Stimulated activated naive CD4-positive, alpha-beta T cell treated with Interleukin-2 at 50 U/mL for 16 hours (primary cell): ENCODE results near the gene NDP.

Experiments used
- DNase-seq: peaks from one replicate; lab custom pipeline; 2025; lab: John Stamatoyannopoulos, UW

Gene NDP, protein sequence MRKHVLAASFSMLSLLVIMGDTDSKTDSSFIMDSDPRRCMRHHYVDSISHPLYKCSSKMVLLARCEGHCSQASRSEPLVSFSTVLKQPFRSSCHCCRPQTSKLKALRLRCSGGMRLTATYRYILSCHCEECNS

DNA sequence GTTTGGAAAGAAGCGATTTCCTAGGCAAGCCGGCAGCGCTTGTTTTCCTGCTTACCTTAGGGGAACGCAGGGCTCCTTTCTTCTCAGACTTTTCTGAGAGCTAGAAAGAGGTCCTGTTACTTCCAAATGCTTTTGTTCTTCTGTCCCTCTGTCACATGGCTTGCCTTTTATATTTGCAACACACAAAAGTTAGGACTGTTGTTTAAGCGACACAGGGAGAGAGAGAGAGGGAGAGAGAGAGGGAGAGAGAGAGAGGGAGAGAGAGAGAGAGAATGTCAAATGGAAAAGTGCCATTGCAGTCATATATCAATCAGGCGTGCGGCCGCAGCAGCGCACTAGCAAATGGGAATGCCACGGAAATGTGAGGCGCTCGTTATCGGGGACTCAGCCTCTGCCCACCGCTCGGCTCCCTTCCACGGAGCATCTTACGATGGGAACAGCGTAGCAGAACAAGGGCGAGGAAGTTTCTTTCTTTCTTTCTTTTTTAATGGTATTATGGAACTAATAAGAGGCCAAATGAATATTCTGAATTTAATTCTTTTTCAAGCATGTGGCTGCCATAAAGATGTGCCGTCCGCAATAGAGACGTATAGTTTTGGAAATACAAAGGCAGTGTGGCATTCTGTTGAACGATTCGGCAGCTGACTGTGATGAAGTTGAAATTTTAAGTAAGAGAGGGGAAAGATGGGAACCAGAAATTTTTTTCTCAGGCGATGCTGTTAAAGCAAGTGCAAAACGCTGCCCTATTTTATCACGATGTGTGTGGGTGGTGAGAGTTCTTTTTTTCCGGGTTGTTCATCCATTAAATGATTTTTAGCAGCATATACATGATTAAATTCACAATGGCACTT lies at the start of gene NDP:
Gene NDP, minus strand, starts transcription at position 142 of the 851 bp plus-strand sequence. CDS start 14,745 bp downstream, outside the sequence.
- DNase-seq = no peak

DNA sequence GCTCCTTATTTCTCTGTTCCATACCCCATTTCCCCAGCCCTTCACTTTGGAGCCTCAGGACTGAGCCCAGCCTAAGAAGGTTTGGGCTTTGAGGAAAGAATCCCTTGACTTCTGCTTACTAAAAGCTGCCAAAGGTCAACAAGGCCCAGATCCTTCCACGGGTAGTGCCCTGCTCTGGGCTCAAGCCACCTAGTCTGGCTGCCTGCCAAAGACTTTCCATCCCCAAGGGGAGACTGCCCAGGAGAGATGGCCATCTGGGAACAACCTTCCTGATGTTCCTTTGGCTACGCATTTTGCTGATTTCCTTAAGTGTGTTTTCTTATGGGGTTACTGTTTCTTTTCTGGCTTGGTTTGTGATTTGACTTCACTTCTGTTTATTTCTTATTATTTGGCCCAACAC lies 49.8 kb upstream of the NDP start:
- no peak for DNase-seq

DNA sequence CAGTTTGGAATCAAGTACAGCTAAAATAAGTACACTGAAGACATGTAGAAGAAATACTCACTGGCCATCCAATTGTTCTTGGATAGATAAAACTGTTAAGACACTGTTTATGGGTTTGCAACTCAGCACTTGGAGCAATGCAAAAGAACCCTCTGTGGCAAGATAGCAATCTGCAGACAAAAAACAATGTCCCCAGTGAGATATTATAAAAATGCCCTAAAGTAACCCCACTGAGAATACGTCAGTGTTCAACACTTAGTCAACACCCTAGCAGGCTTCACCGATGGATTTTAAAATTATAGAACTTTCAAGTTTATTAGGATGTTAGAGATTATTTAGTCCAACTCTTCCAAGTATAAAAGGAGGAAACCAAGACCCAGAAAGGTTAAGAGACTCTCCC lies 47.5 kb upstream of the NDP start:
- no peak for DNase-seq

DNA sequence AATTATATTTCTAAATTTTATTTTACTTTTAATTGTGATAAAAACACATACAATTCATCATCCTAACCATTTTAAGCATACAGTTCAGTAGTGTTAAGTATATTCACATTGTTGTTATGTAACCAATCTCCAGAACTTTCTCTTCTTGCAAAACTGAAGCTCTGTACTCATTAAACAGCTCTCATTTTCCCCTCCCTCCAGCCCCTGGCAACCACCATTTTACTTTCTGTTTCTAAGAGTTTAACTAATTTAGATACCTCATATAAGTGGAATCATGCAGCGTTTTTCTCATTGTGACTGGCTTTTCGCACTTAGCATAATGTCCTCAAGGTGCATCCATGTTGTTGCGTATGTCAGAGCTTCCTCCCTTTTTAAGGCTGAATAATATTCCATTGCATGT lies 46.7 kb upstream of the NDP start:
- DNase-seq = no peak

DNA sequence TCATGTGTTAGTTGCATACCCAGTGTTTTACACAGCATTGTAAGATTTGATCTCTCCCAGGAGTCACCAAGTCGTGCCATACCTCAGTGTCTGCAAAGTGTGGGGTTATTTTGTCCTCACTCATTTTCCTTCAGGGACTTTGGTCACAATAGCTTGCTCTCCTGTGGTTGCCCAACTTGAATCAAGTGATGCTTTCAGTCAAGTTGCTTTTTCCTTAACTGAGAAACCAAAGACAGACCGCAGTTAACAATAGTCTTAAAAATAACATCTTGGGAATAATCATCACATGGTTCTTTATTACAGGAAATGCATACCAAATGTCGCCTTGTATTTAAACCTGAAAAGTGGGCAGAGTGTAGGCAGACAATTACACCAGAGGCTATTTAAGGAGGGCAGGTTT lies 44.5 kb upstream of the NDP start:
- DNase-seq = no peak

DNA sequence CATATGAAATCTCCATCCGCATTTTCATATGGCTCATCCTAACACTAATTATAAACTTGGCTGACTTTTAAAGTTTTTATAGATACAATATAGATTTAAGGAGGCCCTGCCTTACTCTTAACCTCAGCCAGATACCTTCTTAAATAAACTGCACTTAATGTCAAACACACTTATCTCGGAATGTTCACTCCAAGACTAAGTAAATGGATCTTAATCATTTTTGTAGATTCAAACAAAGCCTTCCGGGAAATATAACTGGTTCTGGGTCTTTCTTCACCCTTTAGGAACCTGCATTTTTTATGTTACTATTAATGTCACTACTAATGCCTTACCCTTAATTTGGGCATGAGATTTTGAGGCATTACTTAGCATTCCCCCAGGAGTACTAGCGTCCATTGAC lies 43.7 kb upstream of the NDP start:
- DNase-seq = no peak

DNA sequence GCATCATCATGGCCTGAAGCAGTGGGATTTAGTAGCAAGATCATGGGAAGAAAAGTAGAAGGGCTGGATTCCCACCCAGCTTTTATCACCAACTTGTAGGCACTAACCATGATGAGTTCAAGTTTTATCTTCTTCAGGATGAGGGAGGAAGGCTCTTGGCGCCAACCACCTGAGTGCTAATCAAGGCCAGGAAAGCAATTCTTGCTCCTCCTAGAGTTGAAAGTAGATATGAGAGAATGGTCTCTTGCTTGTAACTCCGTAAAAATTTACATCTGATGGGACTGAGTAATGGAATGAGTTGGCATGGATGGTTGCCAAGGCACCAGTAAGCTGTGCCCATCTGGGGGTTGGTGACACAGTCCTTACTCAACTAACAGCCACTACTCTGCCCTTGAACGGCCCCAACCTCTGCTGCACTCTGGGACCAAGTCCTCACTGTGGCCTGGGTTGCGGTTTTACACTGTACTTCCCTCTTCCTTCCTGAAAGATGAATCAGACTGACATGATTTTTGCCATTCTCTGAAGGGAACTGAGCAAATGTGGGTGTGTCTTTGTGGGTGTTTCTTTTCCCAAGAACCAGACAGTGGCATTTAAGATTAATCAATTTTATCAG lies 39.4 kb upstream of the NDP start:
- DNase-seq = peak; percentile 50

DNA sequence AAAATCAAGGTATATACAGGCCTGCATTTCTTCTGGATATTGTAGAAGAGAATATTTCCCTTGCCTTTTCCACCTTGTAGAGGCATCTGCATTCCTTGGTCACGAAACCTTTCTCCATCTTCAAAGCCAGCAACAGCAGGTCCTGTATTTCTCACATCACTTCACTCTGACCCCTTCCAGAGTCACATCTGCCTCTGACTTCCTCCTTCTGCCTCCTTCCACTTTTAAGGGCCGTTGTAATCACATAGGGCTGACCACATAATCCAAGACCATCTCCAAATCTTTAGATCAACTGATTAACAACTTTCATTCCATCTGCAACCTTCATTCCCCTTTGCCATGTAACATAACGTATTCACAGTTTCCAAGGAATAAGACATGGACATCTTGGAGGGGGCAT lies 38.3 kb upstream of the NDP start:
- no peak for DNase-seq

DNA sequence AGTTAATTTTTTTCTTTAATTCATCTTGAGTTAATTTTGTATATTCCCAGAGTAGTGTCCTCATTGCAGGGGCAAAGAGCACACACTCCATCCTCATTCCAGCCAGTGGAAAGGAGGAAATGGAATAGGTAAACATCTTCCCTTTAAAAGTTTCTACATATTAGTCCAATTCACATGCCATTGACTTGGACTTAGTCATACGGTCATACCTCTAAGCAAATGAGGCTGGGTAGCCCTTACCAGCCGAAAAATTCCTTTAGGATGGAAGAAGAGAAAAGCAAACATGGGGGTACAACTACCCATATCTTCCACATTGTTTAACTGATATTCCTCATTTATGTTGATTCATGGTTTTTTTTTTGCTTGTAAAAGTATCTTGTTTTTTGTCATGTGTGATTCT lies 37.4 kb upstream of the NDP start:
- DNase-seq = no peak

DNA sequence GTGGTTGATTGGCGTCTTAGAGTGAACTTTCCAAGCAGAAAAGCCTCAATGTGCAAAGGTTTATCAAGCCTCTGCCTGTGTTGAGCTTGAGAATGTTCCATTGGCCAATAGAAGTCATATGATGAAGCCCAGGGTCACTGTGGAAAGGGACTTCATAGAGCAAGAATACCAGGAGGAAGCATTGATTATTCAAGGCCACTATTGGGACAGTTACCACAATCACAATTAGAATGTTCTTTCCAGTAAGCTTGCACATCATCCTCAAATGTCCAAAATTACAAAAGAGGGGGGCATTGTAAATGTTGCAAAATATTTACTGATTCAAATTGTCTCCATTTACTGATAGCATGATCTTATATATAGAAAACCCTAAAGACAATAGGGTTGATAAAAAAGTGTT lies 32.9 kb upstream of the NDP start:
- DNase-seq = no peak

DNA sequence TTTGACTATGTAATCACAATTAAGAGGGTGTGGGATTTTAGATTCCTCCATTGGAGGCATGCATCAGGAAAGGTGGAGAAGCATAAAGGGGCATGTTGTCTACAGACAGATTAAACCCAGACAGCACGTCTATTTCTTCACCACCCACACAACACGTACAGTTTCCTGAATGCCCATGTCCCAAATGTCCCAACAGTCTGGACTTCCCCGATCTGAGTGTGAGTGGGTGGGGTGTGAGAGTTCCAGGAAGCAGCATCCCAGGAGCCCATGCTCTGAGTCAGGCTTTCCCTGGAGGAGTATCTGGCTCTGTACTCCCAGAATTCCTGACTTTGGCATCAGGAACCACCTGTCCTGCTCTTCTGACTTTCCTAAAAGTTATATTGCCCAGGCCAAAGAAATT lies 30.8 kb upstream of the NDP start:
- DNase-seq = no peak

DNA sequence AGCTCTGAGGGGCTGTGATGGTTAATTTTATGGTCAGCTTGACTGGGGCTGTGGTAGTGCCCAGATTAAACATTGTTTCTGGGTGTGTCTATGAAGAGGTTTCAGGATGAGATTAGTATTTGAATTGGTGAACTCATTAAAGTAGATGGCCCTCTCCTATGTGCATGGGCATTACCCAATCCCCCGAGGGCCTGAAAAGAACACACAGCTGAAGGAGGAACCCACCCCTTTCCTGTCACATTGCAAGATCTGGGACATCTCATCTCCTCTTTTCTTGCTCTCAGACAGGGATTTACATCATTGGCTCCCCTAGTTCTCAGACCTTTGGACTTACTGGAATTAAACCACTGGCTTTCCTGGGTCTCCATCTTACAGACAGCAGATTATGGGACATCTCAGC lies 29.4 kb upstream of the NDP start:
- no peak for DNase-seq

DNA sequence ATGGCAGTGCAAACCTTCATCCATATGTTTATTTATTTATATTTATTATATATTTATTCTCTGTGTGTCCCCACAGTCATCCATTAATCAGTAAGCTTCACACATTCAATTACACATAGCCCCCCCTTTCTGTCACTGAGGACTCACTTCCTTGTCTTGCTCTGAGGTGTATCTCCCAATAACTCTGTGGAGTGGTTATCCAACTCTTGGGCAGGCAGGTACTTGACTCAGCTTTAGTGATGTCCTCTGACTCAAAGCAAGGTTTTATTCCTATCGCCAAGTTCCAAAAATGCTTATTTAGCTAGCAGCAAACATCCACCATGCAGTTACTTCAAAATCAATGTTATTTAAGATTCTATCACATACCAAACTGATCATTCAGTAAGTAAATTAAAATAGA lies 25.2 kb upstream of the NDP start:
- no peak for DNase-seq

DNA sequence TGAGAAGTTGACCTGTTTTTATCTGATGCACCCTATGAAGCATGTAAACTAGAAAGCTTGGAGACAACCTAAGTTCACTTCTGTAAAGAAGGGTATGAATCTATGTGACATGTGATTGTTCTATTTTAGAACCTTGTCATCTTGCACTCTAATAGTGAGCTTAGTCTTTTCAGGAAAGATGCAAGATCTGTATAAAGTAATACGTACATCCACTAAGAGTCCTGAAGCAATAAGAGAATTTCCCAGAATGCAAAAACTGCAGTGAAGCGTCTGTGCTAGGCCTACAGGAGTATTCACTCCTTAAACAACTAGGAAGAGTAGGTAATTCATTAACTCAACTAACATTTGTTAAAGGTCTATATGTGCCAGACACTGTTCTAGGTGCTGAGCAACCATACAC lies 23.3 kb upstream of the NDP start:
- no peak for DNase-seq

DNA sequence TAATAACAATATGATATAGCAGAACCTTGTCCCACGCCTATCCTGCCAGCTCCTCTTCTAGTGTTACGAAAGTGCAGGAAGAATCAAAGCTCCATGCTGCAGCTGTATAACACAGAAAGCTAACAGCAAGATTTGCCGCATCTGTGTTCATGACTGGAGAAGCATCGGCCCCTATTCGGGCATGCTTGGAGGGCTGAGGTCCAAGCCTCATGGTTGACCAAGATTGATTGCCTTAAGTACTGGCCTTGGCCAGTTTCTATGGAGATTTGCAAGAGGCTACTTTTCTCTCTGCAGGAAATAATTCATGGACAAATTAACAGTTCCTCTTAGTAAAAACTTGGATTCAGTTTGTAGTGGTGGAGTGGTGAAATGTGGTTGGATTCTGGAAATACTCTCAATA lies 12.9 kb upstream of the NDP start:
- DNase-seq = no peak

DNA sequence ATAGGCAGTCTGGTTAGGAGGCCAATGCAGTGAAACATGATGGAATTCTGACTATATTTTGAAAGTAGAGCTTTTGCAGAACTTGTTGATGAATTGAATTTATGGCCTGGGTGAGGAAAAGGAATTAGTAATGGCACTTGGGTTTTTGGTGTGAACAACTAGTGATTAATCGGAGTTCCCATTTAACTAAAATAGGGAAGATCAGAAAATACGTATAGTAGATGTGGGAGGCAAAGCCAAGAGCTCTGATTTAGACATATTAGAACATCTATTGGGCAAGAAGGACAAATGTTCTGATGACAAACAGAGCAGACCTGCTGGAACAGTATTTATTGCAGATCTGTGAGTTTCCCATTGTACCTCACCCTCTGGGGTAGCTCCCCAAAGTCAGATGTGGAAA lies 12.3 kb upstream of the NDP start:
- no peak for DNase-seq

DNA sequence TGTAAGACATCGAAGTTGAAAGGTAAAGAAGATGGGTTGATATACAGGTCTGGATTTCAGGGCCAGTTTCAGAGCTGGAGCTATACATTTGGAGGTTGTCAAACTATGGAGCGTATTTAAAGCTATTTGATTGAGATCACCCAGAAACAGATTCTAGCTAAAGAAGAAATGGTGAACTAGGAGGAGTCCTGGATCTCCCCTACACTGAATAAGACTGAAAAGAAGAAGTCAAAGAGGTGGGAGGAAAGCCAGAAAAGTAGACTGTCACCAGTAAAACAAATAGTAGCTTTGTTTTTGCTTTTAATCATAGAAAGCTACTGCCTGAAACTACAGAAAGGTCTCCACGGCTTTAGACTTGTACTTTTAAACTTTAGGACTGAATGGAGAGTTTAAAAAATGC lies 5.0 kb upstream of the NDP start:
- DNase-seq = no peak

DNA sequence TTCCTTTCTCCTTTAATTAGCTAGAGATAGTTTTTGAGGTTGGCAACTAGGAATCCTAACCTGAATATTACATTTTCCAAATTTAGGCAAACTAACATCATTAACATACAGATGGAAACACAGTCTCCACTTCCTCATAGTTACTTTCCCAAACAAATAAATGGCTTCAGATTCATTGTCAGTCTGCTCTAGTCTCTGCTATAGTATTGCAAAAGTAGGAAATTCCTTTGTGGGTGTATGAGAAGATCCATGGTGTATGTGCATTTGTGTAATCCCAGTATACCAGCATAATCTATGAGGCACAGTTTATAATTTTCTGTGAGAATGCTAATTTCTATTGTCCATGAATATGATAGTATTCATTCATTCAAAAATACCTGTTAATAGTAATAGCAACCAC lies 3.0 kb upstream of the NDP start:
- no peak for DNase-seq

DNA sequence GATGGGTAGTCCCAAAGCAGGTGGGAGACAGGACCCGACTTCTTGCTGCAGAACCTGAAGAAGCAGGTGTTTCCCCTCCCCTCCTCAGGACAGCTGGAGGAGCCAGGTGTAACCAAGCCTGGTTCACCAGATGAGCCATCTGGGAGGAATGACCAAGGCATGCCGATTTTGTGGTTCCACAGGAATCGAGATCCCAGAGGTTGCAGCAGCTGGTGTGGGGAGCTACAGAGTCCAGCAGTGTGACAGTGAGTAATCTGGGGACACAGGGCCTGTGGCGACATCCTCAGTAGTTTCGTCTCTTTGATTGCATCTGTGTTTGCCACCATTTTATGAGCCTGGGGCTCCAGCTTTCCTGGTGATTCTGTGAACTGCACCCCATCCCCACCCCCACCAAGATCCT lies 2.6 kb upstream of the NDP start:
- no peak for DNase-seq

DNA sequence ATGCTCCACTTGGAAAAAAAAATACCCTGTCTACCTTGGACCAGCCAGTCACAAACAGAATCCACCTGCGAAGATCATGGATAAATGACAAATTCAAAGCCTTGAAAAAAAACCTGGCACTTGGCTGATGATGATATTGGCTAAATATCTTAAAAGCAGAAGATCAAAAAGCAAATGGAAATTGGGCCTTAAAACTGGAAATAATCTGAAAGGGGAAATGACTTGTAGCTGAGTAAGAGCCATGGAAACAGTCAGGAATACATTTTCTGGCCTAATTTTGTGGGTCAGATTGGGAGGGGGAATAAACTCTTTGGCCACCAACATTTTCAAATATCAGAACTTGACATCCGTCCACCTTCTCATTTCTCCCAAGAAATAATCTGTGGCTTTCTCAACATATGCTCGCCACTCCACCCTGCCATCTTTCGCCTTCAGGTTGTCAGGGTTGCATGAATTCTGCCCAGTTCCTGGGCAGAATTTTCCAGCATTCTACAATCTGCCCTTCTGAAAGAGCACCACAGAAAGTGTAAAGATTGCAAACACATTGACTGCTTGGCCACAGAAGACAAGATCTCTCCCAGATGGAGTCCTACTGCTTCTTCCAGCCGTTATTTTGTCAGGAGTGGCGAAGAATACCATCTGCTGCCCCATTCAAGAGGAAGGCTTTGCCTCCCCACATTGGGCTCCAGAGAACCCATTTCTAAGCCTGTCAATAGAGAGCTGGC lies 1.7 kb upstream of the NDP start:
- no peak for DNase-seq

DNA sequence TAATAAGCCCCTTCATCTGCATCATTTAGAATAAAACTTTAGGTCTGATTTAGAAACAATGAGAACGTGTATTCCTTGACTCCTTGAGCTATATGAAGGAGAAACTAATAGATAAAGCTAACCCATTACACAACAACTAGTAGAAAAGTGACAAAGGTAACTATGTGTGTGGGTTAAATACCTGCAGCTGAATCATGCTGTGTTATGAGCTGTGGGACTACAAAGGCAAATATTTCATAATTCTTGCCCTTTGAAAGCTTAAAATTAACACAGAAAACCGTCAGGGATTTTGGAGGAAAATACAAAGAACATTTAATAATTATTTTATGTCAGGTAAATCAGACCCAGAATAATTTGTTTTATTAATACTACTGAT lies 898 bp upstream of the NDP start:
- no peak for DNase-seq

DNA sequence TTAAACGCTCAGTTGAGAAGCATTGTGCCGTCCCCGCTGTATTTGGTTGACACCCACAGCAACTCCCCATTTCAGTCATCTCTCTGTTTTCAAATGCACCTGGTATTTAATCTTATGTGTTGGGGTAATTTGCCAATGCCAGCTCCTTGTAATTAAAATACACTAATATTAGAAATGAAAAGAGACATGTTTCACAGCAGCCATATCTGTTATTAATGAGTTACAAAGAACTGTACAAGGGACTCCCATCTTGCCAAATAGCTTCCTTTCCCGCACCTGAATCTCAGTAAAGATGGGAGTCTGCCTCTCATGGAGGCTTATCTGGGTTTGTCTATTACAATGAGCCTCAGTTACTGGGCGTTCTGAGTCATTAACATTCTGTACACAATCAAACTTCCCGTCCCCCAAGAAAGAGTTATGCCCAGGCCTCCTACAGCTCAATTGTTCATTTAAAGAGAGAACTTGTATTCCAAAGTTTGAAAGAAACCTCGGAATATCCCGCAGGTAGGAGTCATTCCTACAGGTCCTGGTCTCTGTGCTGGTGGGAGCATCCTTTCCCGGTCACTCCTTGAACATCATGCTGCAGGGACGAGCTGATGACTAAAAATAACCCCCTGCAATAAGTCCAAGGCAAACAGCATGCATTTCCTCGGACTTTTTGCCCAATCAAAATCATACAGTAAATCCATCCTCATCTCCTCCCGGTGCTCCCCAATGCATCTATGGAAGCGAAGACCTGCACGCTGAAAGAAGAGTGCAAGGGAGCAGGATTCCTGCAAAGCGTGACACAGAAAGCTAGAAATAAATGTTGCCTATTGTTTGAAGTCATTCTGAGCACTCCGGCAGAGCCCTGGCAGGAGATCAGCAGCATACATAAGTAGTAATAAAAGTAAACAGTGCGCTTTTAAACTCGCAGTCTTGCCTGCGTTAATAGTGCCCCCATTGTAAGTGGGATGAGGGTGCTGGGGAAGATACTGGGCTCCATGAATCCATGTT lies 926 bp downstream of the NDP start:
- no peak for DNase-seq
